ENCODE measurements around the gene SELENOO. TPM values are rescaled to one million over a fixed set of nuclear protein-coding genes. Genes with fewer than 3 reads are reported as not detected.
A peak's percentile ranks its signal among the peaks of the same experiment; 100 is the strongest.

The SELENOO gene
- total RNA-seq, 1 experiment from 2014 or later: 27.4 TPM

- Histone ChIP-seq H3K9me2 (ENCODE audit: insufficient read depth) (no peaks in the 10 kb centered on the region), H3K4me2 (peak overlapping the region; percentile 93), H3K4me1 (replicated peaks; ENCODE audit: insufficient read depth) (peaks cover 33% of the 10 kb centered on the region), H2AFZ (peak overlapping the region; percentile 97), H3K27me3 (ENCODE audit: insufficient read depth, low read depth) (no peaks in the 10 kb centered on the region), H3K79me2 (ENCODE audit: low read depth) (peaks cover 86% of the 10 kb centered on the region), H3K27ac (no peak overlapping the region), H4K20me1 (ENCODE audit: insufficient read depth) (peaks cover 80% of the 10 kb centered on the region), H3K36me3 (ENCODE audit: low read depth) (0 out of 2 replicates have a peak, but pooled peaks cover 18% of the 10 kb centered on the region), H3K4me3 (peak overlapping the region; percentile 86), H3F3A (ENCODE audit: insufficient read depth, low read depth) (peaks cover 51% of the 10 kb centered on the region), H3K9me3 (ENCODE audit: insufficient read depth, low read depth) (no peaks in the 10 kb centered on the region)
- ChIA-PET CTCF (interaction anchor here (0.5 kb wide), 1 partner anchor 96 kb away, joined by 3 read pairs; no protein-coding TSS in a partner anchor), POLR2A (ENCODE audit: unreplicated experiment) (interaction anchor here (0.7 kb wide), 1 partner anchor 254 kb away, joined by 4 read pairs; no protein-coding TSS in a partner anchor)
- intact Hi-C loops (cut with micrococcal nuclease; ENCODE audit: unreplicated experiment): loop anchor here (2.0 kb wide), 1 partner anchor 83 kb away; the partner anchor contains the start of gene DENND6B
- TF ChIP-seq EZH2 (IDR thresholded peaks at IDR 0.05; ENCODE audit: low read depth): no peak
- TF ChIP-seq, protein P1, sequence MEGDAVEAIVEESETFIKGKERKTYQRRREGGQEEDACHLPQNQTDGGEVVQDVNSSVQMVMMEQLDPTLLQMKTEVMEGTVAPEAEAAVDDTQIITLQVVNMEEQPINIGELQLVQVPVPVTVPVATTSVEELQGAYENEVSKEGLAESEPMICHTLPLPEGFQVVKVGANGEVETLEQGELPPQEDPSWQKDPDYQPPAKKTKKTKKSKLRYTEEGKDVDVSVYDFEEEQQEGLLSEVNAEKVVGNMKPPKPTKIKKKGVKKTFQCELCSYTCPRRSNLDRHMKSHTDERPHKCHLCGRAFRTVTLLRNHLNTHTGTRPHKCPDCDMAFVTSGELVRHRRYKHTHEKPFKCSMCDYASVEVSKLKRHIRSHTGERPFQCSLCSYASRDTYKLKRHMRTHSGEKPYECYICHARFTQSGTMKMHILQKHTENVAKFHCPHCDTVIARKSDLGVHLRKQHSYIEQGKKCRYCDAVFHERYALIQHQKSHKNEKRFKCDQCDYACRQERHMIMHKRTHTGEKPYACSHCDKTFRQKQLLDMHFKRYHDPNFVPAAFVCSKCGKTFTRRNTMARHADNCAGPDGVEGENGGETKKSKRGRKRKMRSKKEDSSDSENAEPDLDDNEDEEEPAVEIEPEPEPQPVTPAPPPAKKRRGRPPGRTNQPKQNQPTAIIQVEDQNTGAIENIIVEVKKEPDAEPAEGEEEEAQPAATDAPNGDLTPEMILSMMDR (conservative IDR thresholded peaks at IDR 0.05): no peak; the same call in 1 of the 2 replicates
- DNase-seq: no peak
- TSS peak; percentile 27 for BruUV-seq (replicated peaks)
Observed at GRCh38 chr22:50243685-50244419, 43.0 kb downstream of the SELENOO start.

DNA sequence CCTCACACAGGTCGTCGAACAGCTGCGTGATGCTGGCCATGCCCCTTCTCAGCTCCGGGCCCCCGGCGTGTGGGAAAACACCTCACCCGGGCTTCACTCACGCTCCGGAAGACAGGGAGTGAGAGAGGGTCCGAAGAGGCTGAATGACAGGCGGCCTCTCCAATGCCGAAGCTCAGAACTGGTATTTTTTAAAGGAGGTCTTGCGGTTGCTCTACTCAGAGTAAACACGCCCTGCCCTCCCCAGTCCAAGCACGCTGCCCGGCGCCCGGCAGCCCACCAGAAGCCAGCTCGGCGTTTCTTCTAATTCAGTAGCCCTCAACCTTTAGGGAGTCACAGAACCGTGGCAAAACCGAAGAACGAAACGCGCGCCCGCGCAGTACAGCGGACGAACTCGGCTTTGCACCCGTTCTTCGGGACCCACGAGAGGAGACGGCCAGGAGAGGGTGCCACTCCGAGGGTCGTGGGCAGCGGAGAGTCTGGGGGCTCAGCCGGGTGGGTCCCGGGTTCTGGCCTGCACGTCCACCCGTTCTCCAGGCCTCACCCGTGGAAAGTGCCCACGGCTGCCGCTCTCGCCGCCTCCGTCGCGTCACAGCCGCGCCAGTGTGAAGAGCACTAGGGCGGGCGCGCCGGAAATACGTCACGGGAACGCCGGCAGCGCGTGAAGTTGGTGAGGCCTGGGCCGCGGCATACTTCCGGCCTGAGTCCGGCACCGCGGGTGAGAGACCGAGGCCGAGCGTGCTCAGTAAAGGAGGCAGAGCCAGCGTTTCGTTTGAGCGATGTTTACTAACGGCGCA lies 43.8 kb downstream of the SELENOO start, which contains the start of gene TUBGCP6:
Gene TUBGCP6, minus strand, starts transcription at position 604 of the 794 bp plus-strand sequence. Its CDS starts 564 bp downstream, at position 40.
- POLR2A ChIA-PET (ENCODE audit: unreplicated experiment): interaction anchor here (0.7 kb wide), 1 partner anchor 253 kb away, joined by 4 read pairs; no protein-coding TSS in a partner anchor
- Histone ChIP-seq H3K4me2 (peak within 1 kb of the TSS; percentile 93), H3F3A (ENCODE audit: insufficient read depth, low read depth) (peaks cover 48% of the 10 kb centered on the region), H3K27me3 (ENCODE audit: insufficient read depth, low read depth) (no peaks in the 10 kb centered on the region), H3K4me1 (replicated peaks; ENCODE audit: insufficient read depth) (peaks cover 37% of the 10 kb centered on the region), H4K20me1 (ENCODE audit: insufficient read depth) (peaks cover 73% of the 10 kb centered on the region), H3K27ac (peak within 1 kb of the TSS; percentile 69), H3K9me3 (ENCODE audit: insufficient read depth, low read depth) (no peaks in the 10 kb centered on the region), H3K4me3 (peak within 1 kb of the TSS; percentile 86), H2AFZ (peak within 1 kb of the TSS; percentile 97), H3K79me2 (ENCODE audit: low read depth) (peaks cover 83% of the 10 kb centered on the region), H3K9me2 (ENCODE audit: insufficient read depth) (no peaks in the 10 kb centered on the region), H3K36me3 (ENCODE audit: low read depth) (0 out of 2 replicates have a peak, but pooled peaks cover 18% of the 10 kb centered on the region)
- intact Hi-C loops (cut with micrococcal nuclease; ENCODE audit: unreplicated experiment): loop anchor here (2.0 kb wide), 1 partner anchor 82 kb away; the partner anchor contains the start of gene DENND6B
- BruUV-seq (replicated peaks): no TSS peak
- no peak for TF ChIP-seq EZH2 (IDR thresholded peaks at IDR 0.05; ENCODE audit: low read depth)
- TF ChIP-seq, protein P1 (conservative IDR thresholded peaks at IDR 0.05): peak; percentile 27; the same call in 1 of the 2 replicates
- CTCF ChIA-PET: no interaction called here
- DNase-seq: peak; percentile 91 to 93

Measured in PC-9 (cell line).